Measurements from ENCODE around the gene TUBGCP2. TPM values are rescaled to one million over a fixed set of nuclear protein-coding genes. Genes with fewer than 3 reads are reported as not detected.

The TUBGCP2 gene
- total RNA-seq, 1 donor from 2014 or later, result 53.2 TPM

DNA sequence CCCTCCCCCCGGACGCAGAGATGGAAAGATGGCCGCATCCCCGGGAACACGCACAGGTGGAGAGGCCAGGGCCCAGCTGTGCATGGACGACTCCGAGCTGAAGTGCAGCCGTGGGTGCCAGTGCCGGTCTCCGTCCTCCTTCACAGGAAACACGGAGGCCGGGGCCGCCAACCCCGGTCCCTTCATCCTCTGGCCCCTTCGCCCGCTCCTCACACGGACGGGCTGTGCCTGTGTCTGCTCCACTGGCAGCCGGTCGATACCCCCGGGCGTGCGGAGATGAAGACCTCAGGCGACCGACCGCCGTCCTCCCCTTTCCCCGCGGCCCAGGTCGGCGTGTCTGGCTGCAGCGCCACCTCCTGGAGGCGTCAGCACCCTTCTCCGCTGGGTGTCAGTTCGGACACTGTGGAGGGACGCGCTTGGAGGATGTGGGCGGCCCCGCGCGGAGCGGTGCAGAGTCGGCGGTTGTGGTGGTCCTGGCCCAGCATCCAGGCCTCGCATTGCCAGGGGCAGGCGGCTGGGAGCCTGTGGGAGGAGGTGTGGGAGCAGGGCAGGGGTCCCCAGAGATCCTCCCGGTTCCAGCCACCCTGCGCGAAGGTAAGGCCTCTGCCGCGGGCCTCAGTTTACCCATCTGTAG is 9.9 kb upstream of the TUBGCP2 start:
- Mint-ChIP-seq H3K36me3 (ENCODE audit: low read depth) (no peaks in the 10 kb centered on the region), H3K27ac (ENCODE audit: unreplicated experiment) (peak overlapping the region; percentile 27), H3K4me3 (ENCODE audit: unreplicated experiment) (peak overlapping the region; percentile 74), H3K9me3 (ENCODE audit: low read depth) (no peaks in the 10 kb centered on the region), H3K4me1 (ENCODE audit: low read depth) (peaks cover 6% of the 10 kb centered on the region), H3K27me3 (ENCODE audit: low read depth) (no peaks in the 10 kb centered on the region)
- peak; percentile 94 for DNase-seq (ENCODE audit: low spot score)
- TF ChIP-seq, protein P1, sequence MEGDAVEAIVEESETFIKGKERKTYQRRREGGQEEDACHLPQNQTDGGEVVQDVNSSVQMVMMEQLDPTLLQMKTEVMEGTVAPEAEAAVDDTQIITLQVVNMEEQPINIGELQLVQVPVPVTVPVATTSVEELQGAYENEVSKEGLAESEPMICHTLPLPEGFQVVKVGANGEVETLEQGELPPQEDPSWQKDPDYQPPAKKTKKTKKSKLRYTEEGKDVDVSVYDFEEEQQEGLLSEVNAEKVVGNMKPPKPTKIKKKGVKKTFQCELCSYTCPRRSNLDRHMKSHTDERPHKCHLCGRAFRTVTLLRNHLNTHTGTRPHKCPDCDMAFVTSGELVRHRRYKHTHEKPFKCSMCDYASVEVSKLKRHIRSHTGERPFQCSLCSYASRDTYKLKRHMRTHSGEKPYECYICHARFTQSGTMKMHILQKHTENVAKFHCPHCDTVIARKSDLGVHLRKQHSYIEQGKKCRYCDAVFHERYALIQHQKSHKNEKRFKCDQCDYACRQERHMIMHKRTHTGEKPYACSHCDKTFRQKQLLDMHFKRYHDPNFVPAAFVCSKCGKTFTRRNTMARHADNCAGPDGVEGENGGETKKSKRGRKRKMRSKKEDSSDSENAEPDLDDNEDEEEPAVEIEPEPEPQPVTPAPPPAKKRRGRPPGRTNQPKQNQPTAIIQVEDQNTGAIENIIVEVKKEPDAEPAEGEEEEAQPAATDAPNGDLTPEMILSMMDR (IDR thresholded peaks at IDR 0.05), result peak; percentile 94

GRCh38 chr10:133316732-133317131 is 8.1 kb upstream of the TUBGCP2 start:
- Mint-ChIP-seq H3K27me3 (ENCODE audit: low read depth) (no peaks in the 10 kb centered on the region), H3K4me1 (ENCODE audit: low read depth) (peaks cover 6% of the 10 kb centered on the region), H3K4me3 (ENCODE audit: unreplicated experiment) (no peak overlapping the region), H3K36me3 (ENCODE audit: low read depth) (no peaks in the 10 kb centered on the region), H3K9me3 (ENCODE audit: low read depth) (no peaks in the 10 kb centered on the region), H3K27ac (ENCODE audit: unreplicated experiment) (no peak overlapping the region)
- TF ChIP-seq, protein P1 (IDR thresholded peaks at IDR 0.05), result no peak
- DNase-seq (ENCODE audit: low spot score), result peak; percentile 40

GRCh38 chr10:133316266-133316665 is 7.6 kb upstream of the TUBGCP2 start:
- peaks cover 3% of the 10 kb centered on the region for H3K36me3 Mint-ChIP-seq (ENCODE audit: low read depth)
- no peaks in the 10 kb centered on the region for H3K27me3 Mint-ChIP-seq (ENCODE audit: low read depth)
- peak; percentile 32 for DNase-seq (ENCODE audit: low spot score)
- H3K27ac Mint-ChIP-seq (ENCODE audit: unreplicated experiment), result no peak overlapping the region
- no peak overlapping the region for H3K4me3 Mint-ChIP-seq (ENCODE audit: unreplicated experiment)
- TF ChIP-seq, protein P1 (IDR thresholded peaks at IDR 0.05), result no peak
- no peaks in the 10 kb centered on the region for H3K9me3 Mint-ChIP-seq (ENCODE audit: low read depth)
- peaks cover 6% of the 10 kb centered on the region for H3K4me1 Mint-ChIP-seq (ENCODE audit: low read depth)

- Mint-ChIP-seq H3K4me1 (ENCODE audit: low read depth) (peaks cover 6% of the 10 kb centered on the region), H3K27ac (ENCODE audit: unreplicated experiment) (no peak overlapping the region), H3K27me3 (ENCODE audit: low read depth) (no peaks in the 10 kb centered on the region), H3K4me3 (ENCODE audit: unreplicated experiment) (no peak overlapping the region), H3K36me3 (ENCODE audit: low read depth) (peaks cover 3% of the 10 kb centered on the region), H3K9me3 (ENCODE audit: low read depth) (no peaks in the 10 kb centered on the region)
- DNase-seq (ENCODE audit: low spot score), result no peak
- TF ChIP-seq, protein P1 (IDR thresholded peaks at IDR 0.05), result no peak
Observed at GRCh38 chr10:133315847-133316246, 7.2 kb upstream of the TUBGCP2 start.

DNA sequence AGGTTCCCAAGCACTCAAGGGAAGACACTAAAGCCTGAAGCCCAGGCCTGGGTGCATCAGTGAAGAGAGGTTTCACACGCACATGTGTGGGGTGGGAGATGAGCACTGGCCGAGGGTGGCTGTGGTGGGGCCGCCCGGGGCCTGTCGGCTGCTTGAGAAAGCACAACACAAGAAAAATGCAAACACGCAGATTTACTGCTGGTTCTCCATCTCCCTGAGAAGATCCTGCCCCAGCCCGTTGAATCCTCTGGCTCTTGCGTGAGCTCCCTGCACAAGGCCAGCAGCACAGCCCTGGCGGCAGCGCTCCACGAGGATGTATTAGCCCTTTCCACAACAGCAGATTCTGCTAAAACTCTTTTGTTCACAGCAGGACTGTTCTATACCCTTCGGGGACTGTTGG is 6.2 kb upstream of the TUBGCP2 start:
- DNase-seq (ENCODE audit: low spot score), result peak; percentile 72
- H3K9me3 Mint-ChIP-seq (ENCODE audit: low read depth), result no peaks in the 10 kb centered on the region
- peaks cover 3% of the 10 kb centered on the region for H3K36me3 Mint-ChIP-seq (ENCODE audit: low read depth)
- H3K4me3 Mint-ChIP-seq (ENCODE audit: unreplicated experiment), result no peak overlapping the region
- no peaks in the 10 kb centered on the region for H3K27me3 Mint-ChIP-seq (ENCODE audit: low read depth)
- H3K4me1 Mint-ChIP-seq (ENCODE audit: low read depth), result peaks cover 6% of the 10 kb centered on the region
- H3K27ac Mint-ChIP-seq (ENCODE audit: unreplicated experiment), result no peak overlapping the region
- TF ChIP-seq, protein P1 (IDR thresholded peaks at IDR 0.05), result no peak

Data from chondrocyte (in vitro differentiated cells).